ENCODE results near the gene ZFP36L1.

DNA sequence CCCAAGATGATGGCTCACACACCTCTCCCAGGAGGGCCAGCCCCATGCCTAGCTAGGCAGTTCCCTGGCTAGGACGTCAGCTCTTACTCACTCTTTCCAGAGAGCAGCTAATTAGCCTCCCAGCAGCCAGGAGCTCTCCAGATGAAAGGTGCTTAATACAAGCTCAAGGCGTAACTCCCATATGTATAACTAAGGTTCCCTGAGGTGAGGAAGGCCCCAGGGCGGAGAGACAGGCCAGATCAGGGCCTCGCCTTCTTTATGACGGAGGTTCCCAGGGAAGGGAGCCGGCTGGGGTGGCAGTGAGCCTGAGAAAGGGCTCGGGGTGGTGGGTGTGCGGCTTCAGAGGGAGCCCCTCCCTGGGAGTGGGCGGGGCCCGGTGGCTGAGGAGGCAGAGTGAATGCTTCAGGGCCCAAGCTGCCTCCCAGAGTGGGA, 26.4 kb upstream of the ZFP36L1 start:
- no peak for TF ChIP-seq RAD21 (conservative IDR thresholded peaks at IDR 0.05)
- TF ChIP-seq, protein P1, sequence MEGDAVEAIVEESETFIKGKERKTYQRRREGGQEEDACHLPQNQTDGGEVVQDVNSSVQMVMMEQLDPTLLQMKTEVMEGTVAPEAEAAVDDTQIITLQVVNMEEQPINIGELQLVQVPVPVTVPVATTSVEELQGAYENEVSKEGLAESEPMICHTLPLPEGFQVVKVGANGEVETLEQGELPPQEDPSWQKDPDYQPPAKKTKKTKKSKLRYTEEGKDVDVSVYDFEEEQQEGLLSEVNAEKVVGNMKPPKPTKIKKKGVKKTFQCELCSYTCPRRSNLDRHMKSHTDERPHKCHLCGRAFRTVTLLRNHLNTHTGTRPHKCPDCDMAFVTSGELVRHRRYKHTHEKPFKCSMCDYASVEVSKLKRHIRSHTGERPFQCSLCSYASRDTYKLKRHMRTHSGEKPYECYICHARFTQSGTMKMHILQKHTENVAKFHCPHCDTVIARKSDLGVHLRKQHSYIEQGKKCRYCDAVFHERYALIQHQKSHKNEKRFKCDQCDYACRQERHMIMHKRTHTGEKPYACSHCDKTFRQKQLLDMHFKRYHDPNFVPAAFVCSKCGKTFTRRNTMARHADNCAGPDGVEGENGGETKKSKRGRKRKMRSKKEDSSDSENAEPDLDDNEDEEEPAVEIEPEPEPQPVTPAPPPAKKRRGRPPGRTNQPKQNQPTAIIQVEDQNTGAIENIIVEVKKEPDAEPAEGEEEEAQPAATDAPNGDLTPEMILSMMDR (IDR thresholded peaks at IDR 0.05; ENCODE audit: poor library complexity, severe bottlenecking), result no peak
- no peak for TF ChIP-seq POLR2AphosphoS5 (IDR thresholded peaks at IDR 0.05)
- TF ChIP-seq, protein P2, sequence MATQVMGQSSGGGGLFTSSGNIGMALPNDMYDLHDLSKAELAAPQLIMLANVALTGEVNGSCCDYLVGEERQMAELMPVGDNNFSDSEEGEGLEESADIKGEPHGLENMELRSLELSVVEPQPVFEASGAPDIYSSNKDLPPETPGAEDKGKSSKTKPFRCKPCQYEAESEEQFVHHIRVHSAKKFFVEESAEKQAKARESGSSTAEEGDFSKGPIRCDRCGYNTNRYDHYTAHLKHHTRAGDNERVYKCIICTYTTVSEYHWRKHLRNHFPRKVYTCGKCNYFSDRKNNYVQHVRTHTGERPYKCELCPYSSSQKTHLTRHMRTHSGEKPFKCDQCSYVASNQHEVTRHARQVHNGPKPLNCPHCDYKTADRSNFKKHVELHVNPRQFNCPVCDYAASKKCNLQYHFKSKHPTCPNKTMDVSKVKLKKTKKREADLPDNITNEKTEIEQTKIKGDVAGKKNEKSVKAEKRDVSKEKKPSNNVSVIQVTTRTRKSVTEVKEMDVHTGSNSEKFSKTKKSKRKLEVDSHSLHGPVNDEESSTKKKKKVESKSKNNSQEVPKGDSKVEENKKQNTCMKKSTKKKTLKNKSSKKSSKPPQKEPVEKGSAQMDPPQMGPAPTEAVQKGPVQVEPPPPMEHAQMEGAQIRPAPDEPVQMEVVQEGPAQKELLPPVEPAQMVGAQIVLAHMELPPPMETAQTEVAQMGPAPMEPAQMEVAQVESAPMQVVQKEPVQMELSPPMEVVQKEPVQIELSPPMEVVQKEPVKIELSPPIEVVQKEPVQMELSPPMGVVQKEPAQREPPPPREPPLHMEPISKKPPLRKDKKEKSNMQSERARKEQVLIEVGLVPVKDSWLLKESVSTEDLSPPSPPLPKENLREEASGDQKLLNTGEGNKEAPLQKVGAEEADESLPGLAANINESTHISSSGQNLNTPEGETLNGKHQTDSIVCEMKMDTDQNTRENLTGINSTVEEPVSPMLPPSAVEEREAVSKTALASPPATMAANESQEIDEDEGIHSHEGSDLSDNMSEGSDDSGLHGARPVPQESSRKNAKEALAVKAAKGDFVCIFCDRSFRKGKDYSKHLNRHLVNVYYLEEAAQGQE (IDR thresholded peaks at IDR 0.05; ENCODE audit: borderline replicate concordance), result no peak
- no peak for TF ChIP-seq EP300 (conservative IDR thresholded peaks at IDR 0.05; ENCODE audit: poor library complexity, severe bottlenecking)

All from neural cell (in vitro differentiated cells).